Liver (tissue), 9 donors: Measurements from ENCODE around the gene BEST1. TPM values are rescaled to one million over a fixed set of nuclear protein-coding genes. Genes with fewer than 3 reads are reported as not detected.

ENCODE experiments used
- DNase-seq: peaks from one replicate; pipeline ENCODE4 v3.0.0-alpha.2; 2017; ENCODE audit warnings: low spot score
- H3K27ac ChIP-seq, 2 donors: one replicate each; pipeline ENCODE4 v1.7.0; 2013; ENCODE audit warnings: inconsistent platforms in 2 of 2, low read length in 2 of 2, control low read depth in 1 of 2, low read depth in 1 of 2, mild to moderate bottlenecking in 1 of 2
- H3K27me3 ChIP-seq, 4 donors: one replicate each; pipeline versions ENCODE4 v1.6.1 to v1.7.0; 2013; ENCODE audit warnings: low read length in 3 of 4, inconsistent platforms in 1 of 4, mild to moderate bottlenecking in 1 of 4, moderate library complexity in 1 of 4; ENCODE audit not compliant: control insufficient read depth in 4 of 4, insufficient read depth in 4 of 4
- H3K36me3 ChIP-seq, 4 donors: one replicate each; pipeline versions ENCODE4 v1.6.1 to v1.7.0; 2013; ENCODE audit warnings: low read length in 3 of 4, mild to moderate bottlenecking in 3 of 4, low read depth in 1 of 4, moderate library complexity in 1 of 4; ENCODE audit not compliant: control insufficient read depth in 4 of 4, insufficient read depth in 3 of 4
- H3K4me1 ChIP-seq, 4 donors: one replicate each; pipeline versions ENCODE4 v1.6.1 to v1.7.0; 2013; ENCODE audit warnings: low read length in 3 of 4, mild to moderate bottlenecking in 3 of 4, moderate library complexity in 1 of 4; ENCODE audit not compliant: control insufficient read depth in 4 of 4, insufficient read depth in 4 of 4
- H3K4me3 ChIP-seq, 3 donors: one replicate each; pipeline versions ENCODE4 v1.6.1 to v1.7.0; 2013; ENCODE audit warnings: low read length in 3 of 3, control low read depth in 1 of 3, low read depth in 1 of 3, mild to moderate bottlenecking in 1 of 3
- H3K9ac ChIP-seq, 2 donors: one replicate each; pipeline ENCODE4 v1.7.0; 2013; ENCODE audit warnings: low read length in 2 of 2, mild to moderate bottlenecking in 2 of 2, moderate library complexity in 2 of 2, control low read depth in 1 of 2, low read depth in 1 of 2
- H3K9me3 ChIP-seq, 4 donors: one replicate each; pipeline versions ENCODE4 v1.6.1 to v1.7.0; 2013; ENCODE audit warnings: low read length in 3 of 4; ENCODE audit not compliant: control insufficient read depth in 4 of 4
- FOXA1 ChIP-seq: IDR thresholded peaks from 2 replicates; pipeline ENCODE4 v1.6.1; 2016; ENCODE audit warnings: antibody characterized with exemption
- GABPA ChIP-seq, 2 donors: IDR thresholded peaks in 1 of 2; conservative IDR thresholded peaks in 1 of 2; 2 replicates each; pipeline ENCODE4 v1.6.1; 2016; ENCODE audit warnings: antibody characterized with exemption in 2 of 2, mild to moderate bottlenecking in 1 of 2, moderate library complexity in 1 of 2
- HNF4A ChIP-seq, 2 donors: conservative IDR thresholded peaks; 2 replicates each; pipeline ENCODE4 v1.6.1; 2016; ENCODE audit warnings: antibody characterized with exemption in 2 of 2, mild to moderate bottlenecking in 2 of 2
- HNF4G ChIP-seq: IDR thresholded peaks from 2 replicates; pipeline ENCODE4 v1.6.1; 2016; ENCODE audit warnings: antibody characterized with exemption
- JUND ChIP-seq, 2 donors: IDR thresholded peaks; 2 replicates each; pipeline ENCODE4 v1.6.1; 2016; ENCODE audit warnings: antibody characterized with exemption in 2 of 2
- NR2F2 ChIP-seq: IDR thresholded peaks from 2 replicates; pipeline ENCODE4 v1.6.1; 2016; ENCODE audit warnings: antibody characterized with exemption
- RAD21 ChIP-seq, 2 donors: IDR thresholded peaks; 2 replicates each; pipeline ENCODE4 v1.6.1; 2016; ENCODE audit warnings: antibody characterized with exemption in 2 of 2, mild to moderate bottlenecking in 2 of 2
- REST ChIP-seq: IDR thresholded peaks from 2 replicates; pipeline ENCODE4 v1.6.1; 2016; ENCODE audit warnings: antibody characterized with exemption, mild to moderate bottlenecking
- RXRA ChIP-seq, 2 donors: IDR thresholded peaks; 2 replicates each; pipeline ENCODE4 v1.6.1; 2017 to 2018; ENCODE audit warnings: antibody characterized with exemption in 2 of 2, mild to moderate bottlenecking in 1 of 2
- SP1 ChIP-seq: IDR thresholded peaks from 2 replicates; pipeline ENCODE4 v1.6.1; 2018; ENCODE audit warnings: antibody characterized with exemption, mild to moderate bottlenecking
- TAF1 ChIP-seq: conservative IDR thresholded peaks from 2 replicates; pipeline ENCODE4 v1.6.1; 2016; ENCODE audit warnings: antibody characterized with exemption, mild to moderate bottlenecking
- YY1 ChIP-seq: IDR thresholded peaks from 2 replicates; pipeline ENCODE4 v1.6.1; 2016; ENCODE audit warnings: antibody characterized with exemption, mild to moderate bottlenecking
- ZBTB33 ChIP-seq: IDR thresholded peaks from 2 replicates; pipeline ENCODE4 v1.6.1; 2016; ENCODE audit warnings: antibody characterized with exemption
- WGBS: extraction: QIAGEN DNeasy Blood & Tissue Kit; methylation state at CpG from one replicate; pipeline ENCODE4 v1.1.7; 2013; 5-methylcytosine and 5-hydroxymethylcytosine counted together
- polyA plus RNA-seq, 2 donors: library from polyadenylated mRNA; stranded (reverse) in 1 of 2; unstranded in 1 of 2; fragments of 200-250 nt in 1 of 2; fragments of >200 nt in 1 of 2; fragmentation: Nextera tagmentation in 1 of 2; extraction: Ambion mirVana in 1 of 2; gene quantifications; one replicate each; pipeline versions ENCODE4 v1.2.1 to v1.2.3, GENCODE V29; 2013 to 2015
- total RNA-seq, 2 donors: library from RNA; depleted of rRNA; stranded (reverse); fragments of >200 nt; gene quantifications; one replicate each; pipeline ENCODE4 v1.2.3, GENCODE V29; 2014
- TF ChIP-seq, protein P1 (sequence below): fragments of 150-350 bp; IDR thresholded peaks from 2 replicates; pipeline ENCODE4 v1.5.1; 2017; ENCODE audit warnings: improper control_type of control experiment, low read depth, low read length; ENCODE audit not compliant: missing input control
- TF ChIP-seq, protein P2 (sequence below): IDR thresholded peaks from 2 replicates; pipeline ENCODE4 v1.6.1; 2016; ENCODE audit warnings: antibody characterized with exemption
- TF ChIP-seq, protein P3 (sequence below): IDR thresholded peaks from 2 replicates; pipeline ENCODE4 v1.6.1; 2016; ENCODE audit warnings: antibody characterized with exemption
- donor health status: healthy.
- donor health status: healthy.
- donor health status: healthy.
- donor health status: healthy.
- donor health status: healthy.

Gene BEST1
- total and polyA plus RNA-seq, 4 donors = 0.22 to 1.6 (median 1.1) TPM

DNA sequence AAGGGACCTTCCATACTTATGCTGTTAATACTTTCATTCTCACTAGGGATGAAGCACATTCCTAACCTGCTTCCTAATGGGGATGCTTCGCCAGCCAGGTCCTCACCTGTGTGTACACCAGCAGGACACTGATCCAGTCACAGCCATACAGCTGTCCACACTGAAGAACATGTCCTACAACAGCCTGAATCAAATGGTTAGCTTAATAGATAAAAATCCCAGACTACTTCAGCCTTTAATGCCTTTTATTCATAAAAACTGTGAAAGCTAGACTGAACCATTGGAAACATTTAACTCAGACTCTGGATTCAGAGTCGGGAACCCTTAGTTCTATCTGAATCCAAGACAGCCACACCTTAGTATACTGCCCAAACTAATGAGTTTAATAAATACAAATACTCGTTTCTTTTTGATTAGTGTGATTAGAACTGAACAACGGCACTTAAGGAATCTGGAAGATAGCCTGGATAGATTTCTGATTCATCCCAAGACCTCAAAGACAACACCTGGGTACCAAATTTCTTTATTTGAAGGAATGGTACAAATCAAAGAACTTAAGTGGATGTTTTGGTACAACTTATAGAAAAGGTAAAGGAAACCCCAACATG, 14.0 kb downstream of the BEST1 start:
- no peak for DNase-seq
- TF ChIP-seq NR2F2 (no peak), GABPA (IDR thresholded peaks at IDR 0.05 in 1 of 2, conservative IDR thresholded peaks at IDR 0.05 in 1 of 2) (no peak), HNF4A (conservative IDR thresholded peaks at IDR 0.05) (no peak), JUND (IDR thresholded peaks at IDR 0.05) (no peak), RAD21 (IDR thresholded peaks at IDR 0.05) (no peak), REST (no peak), RXRA (IDR thresholded peaks at IDR 0.05) (no peak), TAF1 (no peak), FOXA1 (no peak), HNF4G (no peak), YY1 (no peak), ZBTB33 (no peak), SP1 (no peak)
- TF ChIP-seq, protein P1, sequence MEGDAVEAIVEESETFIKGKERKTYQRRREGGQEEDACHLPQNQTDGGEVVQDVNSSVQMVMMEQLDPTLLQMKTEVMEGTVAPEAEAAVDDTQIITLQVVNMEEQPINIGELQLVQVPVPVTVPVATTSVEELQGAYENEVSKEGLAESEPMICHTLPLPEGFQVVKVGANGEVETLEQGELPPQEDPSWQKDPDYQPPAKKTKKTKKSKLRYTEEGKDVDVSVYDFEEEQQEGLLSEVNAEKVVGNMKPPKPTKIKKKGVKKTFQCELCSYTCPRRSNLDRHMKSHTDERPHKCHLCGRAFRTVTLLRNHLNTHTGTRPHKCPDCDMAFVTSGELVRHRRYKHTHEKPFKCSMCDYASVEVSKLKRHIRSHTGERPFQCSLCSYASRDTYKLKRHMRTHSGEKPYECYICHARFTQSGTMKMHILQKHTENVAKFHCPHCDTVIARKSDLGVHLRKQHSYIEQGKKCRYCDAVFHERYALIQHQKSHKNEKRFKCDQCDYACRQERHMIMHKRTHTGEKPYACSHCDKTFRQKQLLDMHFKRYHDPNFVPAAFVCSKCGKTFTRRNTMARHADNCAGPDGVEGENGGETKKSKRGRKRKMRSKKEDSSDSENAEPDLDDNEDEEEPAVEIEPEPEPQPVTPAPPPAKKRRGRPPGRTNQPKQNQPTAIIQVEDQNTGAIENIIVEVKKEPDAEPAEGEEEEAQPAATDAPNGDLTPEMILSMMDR = no peak
- TF ChIP-seq, protein P2, sequence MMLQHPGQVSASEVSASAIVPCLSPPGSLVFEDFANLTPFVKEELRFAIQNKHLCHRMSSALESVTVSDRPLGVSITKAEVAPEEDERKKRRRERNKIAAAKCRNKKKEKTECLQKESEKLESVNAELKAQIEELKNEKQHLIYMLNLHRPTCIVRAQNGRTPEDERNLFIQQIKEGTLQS = no peak
- TF ChIP-seq, protein P3, sequence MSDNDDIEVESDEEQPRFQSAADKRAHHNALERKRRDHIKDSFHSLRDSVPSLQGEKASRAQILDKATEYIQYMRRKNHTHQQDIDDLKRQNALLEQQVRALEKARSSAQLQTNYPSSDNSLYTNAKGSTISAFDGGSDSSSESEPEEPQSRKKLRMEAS = no peak
- 71% methylated on average over 4 of the region's 4 CpGs for WGBS
- H3K4me3 ChIP-seq = no peak overlapping the region
- no peak overlapping the region for H3K9ac ChIP-seq
- H3K36me3 ChIP-seq = peaks cover 0 to 16% (median 13%) of the 10 kb centered on the region in 4 donors
- H3K27ac ChIP-seq = peak overlapping the region; percentile 26 to 52
- H3K4me1 ChIP-seq = peaks cover 0 to 35% (median 21%) of the 10 kb centered on the region in 4 donors
- H3K9me3 ChIP-seq = no peaks in the 10 kb centered on the region
- no peaks in the 10 kb centered on the region for H3K27me3 ChIP-seq
